SK-N-SH (cell line): ENCODE data around the gene MEOX1. TPM values are rescaled to one million over a fixed set of nuclear protein-coding genes. Genes with fewer than 3 reads are reported as not detected.
A peak's percentile ranks its signal among the peaks of the same experiment; 100 is the strongest.

Experiments used
- CTCF ChIA-PET: fragments of 300-600, 350-600 bp; formaldehyde crosslinking; extraction: SDS; loops from one replicate; lab custom pipeline; 2021; lab: Yijun Ruan, JAX
- POLR2A ChIA-PET: fragments of 350-600 bp; sonication (Branson Sonifier 250); formaldehyde crosslinking; extraction: SDS; loops from one replicate; lab custom pipeline; 2020; ENCODE audit warnings: antibody characterized with exemption, inconsistent platforms; lab: Yijun Ruan, JAX
- DNase-seq: peaks from one replicate; pipeline ENCODE4 v3.0.0; 2012
- H2AFZ ChIP-seq: fragments of 200-600 bp; sonication (generic); 2 replicates; pipeline ENCODE4 v1.8.1; 2016; ENCODE audit warnings: antibody characterized with exemption, mild to moderate bottlenecking, low read depth
- H3F3A ChIP-seq: fragments of 200-600 bp; sonication (generic); replicated peaks from 2 replicates; pipeline ENCODE3; 2016; ENCODE audit warnings: antibody characterized with exemption, mild to moderate bottlenecking; ENCODE audit not compliant: insufficient read depth
- H3K27ac ChIP-seq, 2 experiments: fragments of 200-500 bp in 1 of 2; fragments of 200-600 bp in 1 of 2; sonication (Bioruptor generic) in 1 of 2; sonication (generic), shearing (Covaris generic) in 1 of 2; 2 replicates each; pipeline versions ENCODE4 v1.5.1 to v1.6.1; 2014 to 2016; ENCODE audit warnings: low read depth in 2 of 2, inconsistent platforms in 1 of 2, low read length in 1 of 2, mild to moderate bottlenecking in 1 of 2, mixed read lengths in 1 of 2
- H3K27me3 ChIP-seq: fragments of 200-600 bp; sonication (generic), shearing (Covaris generic); 2 replicates; pipeline ENCODE4 v1.6.1; 2016; ENCODE audit warnings: mixed run types; ENCODE audit not compliant: insufficient read depth
- H3K36me3 ChIP-seq, 2 experiments: fragments of 200-500 bp in 1 of 2; fragments of 200-600 bp in 1 of 2; sonication (Bioruptor generic) in 1 of 2; sonication (generic) in 1 of 2; replicated peaks in 1 of 2; 2 replicates each; pipeline versions ENCODE3 to v1.5.1; 2014 to 2016; ENCODE audit warnings: low read length in 1 of 2, mild to moderate bottlenecking in 1 of 2; ENCODE audit not compliant: insufficient read depth in 2 of 2, control insufficient read depth in 1 of 2
- H3K4me1 ChIP-seq, 2 experiments: fragments of 200-500 bp in 1 of 2; fragments of 200-600 bp in 1 of 2; sonication (Bioruptor generic) in 1 of 2; sonication (generic), shearing (Covaris generic) in 1 of 2; 2 replicates each; pipeline versions ENCODE4 v1.5.1 to v1.6.1; 2014 to 2016; ENCODE audit warnings: low read depth in 1 of 2, low read length in 1 of 2, mixed run types in 1 of 2; ENCODE audit not compliant: insufficient read depth in 2 of 2, control insufficient read depth in 1 of 2
- H3K4me2 ChIP-seq: fragments of 200-600 bp; sonication (generic), shearing (Covaris generic); 2 replicates; pipeline ENCODE4 v1.6.1; 2017; ENCODE audit warnings: mixed run types
- H3K4me3 ChIP-seq, 2 experiments: fragments of 200-500 bp in 1 of 2; fragments of 200-600 bp in 1 of 2; sonication (Bioruptor generic) in 1 of 2; sonication (generic), shearing (Covaris generic) in 1 of 2; 2 replicates each; pipeline versions ENCODE4 v1.5.1 to v1.8.1; 2014 to 2016; ENCODE audit warnings: low read depth in 2 of 2, inconsistent platforms in 1 of 2, low read length in 1 of 2, mild to moderate bottlenecking in 1 of 2, mixed read lengths in 1 of 2, moderate library complexity in 1 of 2
- H3K79me2 ChIP-seq: fragments of 200-600 bp; sonication (generic); 2 replicates; pipeline ENCODE4 v1.8.1; 2017; ENCODE audit warnings: mild to moderate bottlenecking; ENCODE audit not compliant: insufficient read depth
- H3K9ac ChIP-seq: fragments of 200-600 bp; sonication (generic); 2 replicates; pipeline ENCODE4 v1.6.1; 2017; ENCODE audit warnings: mixed run types
- H3K9me2 ChIP-seq: fragments of 200-600 bp; sonication (generic); 2 replicates; pipeline ENCODE4 v1.6.1; 2017; ENCODE audit warnings: mixed run types
- H3K9me3 ChIP-seq: fragments of 200-600 bp; sonication (generic); 2 replicates; pipeline ENCODE4 v1.6.1; 2017; ENCODE audit warnings: mixed run types, mild to moderate bottlenecking, moderate library complexity
- H4K20me1 ChIP-seq: fragments of 200-600 bp; sonication (generic); 2 replicates; pipeline ENCODE4 v1.6.1; 2017; ENCODE audit warnings: mild to moderate bottlenecking, mixed run types; ENCODE audit not compliant: insufficient read depth
- CTCF ChIP-seq: fragments of 200-600 bp; sonication (generic); IDR thresholded peaks from 2 replicates; pipeline ENCODE4 v1.6.1; 2017; ENCODE audit warnings: antibody characterized with exemption, mild to moderate bottlenecking, moderate library complexity
- EP300 ChIP-seq, 2 experiments: IDR thresholded peaks; 2 replicates each; pipeline versions ENCODE4 v1.4.0 to v1.6.1; 2012; ENCODE audit warnings: borderline replicate concordance in 1 of 2, low read depth in 1 of 2, low read length in 1 of 2
- GABPA ChIP-seq: IDR thresholded peaks from 2 replicates; pipeline ENCODE4 v1.4.0; 2012; ENCODE audit warnings: low read depth, mild to moderate bottlenecking
- IRF3 ChIP-seq: fragments of 150-350 bp; IDR thresholded peaks from 2 replicates; pipeline ENCODE4 v1.6.1; 2016; ENCODE audit warnings: mild to moderate bottlenecking, low read depth, low read length
- NFIC ChIP-seq: IDR thresholded peaks from 2 replicates; pipeline ENCODE4 v1.4.0; 2012; ENCODE audit warnings: borderline replicate concordance
- PBX3 ChIP-seq: IDR thresholded peaks from 2 replicates; pipeline ENCODE4; 2012
- REST ChIP-seq: IDR thresholded peaks from 2 replicates; pipeline ENCODE4 v1.6.1; 2012; ENCODE audit warnings: mild to moderate bottlenecking, low read depth, low read length, moderate library complexity
- RXRA ChIP-seq: IDR thresholded peaks from 2 replicates; pipeline ENCODE4 v1.4.0; 2012; ENCODE audit warnings: low read depth, mild to moderate bottlenecking, borderline replicate concordance
- TAF1 ChIP-seq: IDR thresholded peaks from 2 replicates; pipeline ENCODE4 v1.6.1; 2012; ENCODE audit warnings: low read depth, mild to moderate bottlenecking, low read length, moderate library complexity, borderline replicate concordance
- TEAD4 ChIP-seq: IDR thresholded peaks from 2 replicates; pipeline ENCODE4 v1.4.0; 2012; ENCODE audit warnings: mild to moderate bottlenecking, borderline replicate concordance; ENCODE audit not compliant: insufficient read depth
- WGBS: methylation state at CpG from one replicate; pipeline ENCODE4 v1.1.6; 2017; ENCODE audit warnings: low lambda C conversion rate; 5-methylcytosine and 5-hydroxymethylcytosine counted together
- polyA plus RNA-seq, 3 experiments: library from polyadenylated mRNA; depleted of rRNA; stranded (reverse); fragments of >200 nt; gene quantifications; 2 replicates each; pipeline ENCODE4 v1.2.3, GENCODE V29; 2012

MEOX1 gene
- polyA plus RNA-seq, 1 of the 3 experiments (the other 2 are of a cell fraction) = 0.05 TPM

- TF ChIP-seq GABPA (no peak), TEAD4 (no peak)
- Histone ChIP-seq H3F3A (peaks cover 3% of the 10 kb centered on the region), H3K9me2 (no peaks in the 10 kb centered on the region), H3K4me2 (no peak overlapping the region), H3K79me2 (no peaks in the 10 kb centered on the region), H2AFZ (no peak overlapping the region), H3K27ac (no peak overlapping the region), H3K4me1 (peaks cover 5 to 7% of the 10 kb centered on the region in 2 experiments; a peak in 2 of 4 replicates), H3K36me3 (no peaks in the 10 kb centered on the region), H3K9me3 (no peaks in the 10 kb centered on the region), H3K27me3 (no peaks in the 10 kb centered on the region), H3K4me3 (no peak overlapping the region), H4K20me1 (no peaks in the 10 kb centered on the region), H3K9ac (no peak overlapping the region)
- ChIA-PET POLR2A (no interaction called here), CTCF (interaction anchor here (1.0 to 9.3 kb wide), 3 partner anchors 11 to 122 kb away, joined by 3 to 123 read pairs (median 3); no protein-coding TSS in a partner anchor)
- 88% methylated on average over 7 of the region's 7 CpGs for WGBS
- DNase-seq = no peak
Observed at GRCh38 chr17:43698678-43699437, 37.1 kb upstream of the MEOX1 start.

- CTCF ChIA-PET = interaction anchor here (9.3 kb wide), 1 partner anchor 12 kb away, joined by 123 read pairs; no protein-coding TSS in a partner anchor
- H3K79me2 ChIP-seq = no peaks in the 10 kb centered on the region
- H4K20me1 ChIP-seq = no peaks in the 10 kb centered on the region
- 98% methylated on average over 10 of the region's 10 CpGs for WGBS
- H2AFZ ChIP-seq = no peak overlapping the region
- no peak overlapping the region for H3K4me2 ChIP-seq
- no peaks in the 10 kb centered on the region for H3K9me3 ChIP-seq
- H3K4me3 ChIP-seq = no peak overlapping the region
- no peak for DNase-seq
- H3K4me1 ChIP-seq = peaks cover 5 to 7% of the 10 kb centered on the region in 2 experiments; a peak in 2 of 4 replicates
- H3F3A ChIP-seq = peaks cover 3% of the 10 kb centered on the region
- no peaks in the 10 kb centered on the region for H3K9me2 ChIP-seq
- no peak overlapping the region for H3K9ac ChIP-seq
- H3K36me3 ChIP-seq = no peaks in the 10 kb centered on the region
- POLR2A ChIA-PET = no interaction called here
- no peak overlapping the region for H3K27ac ChIP-seq
- H3K27me3 ChIP-seq = no peaks in the 10 kb centered on the region
- TF ChIP-seq TAF1 = no peak
- 0 out of 2 replicates have a peak, but pooled peaks have one; percentile 45 for TF ChIP-seq REST
Observed at GRCh38 chr17:43697937-43698336, 36.2 kb upstream of the MEOX1 start.

- Histone ChIP-seq H3K27ac (peak overlapping the region; percentile 9 to 35; a peak in 1 of 4 replicates), H2AFZ (0 out of 2 replicates have a peak overlapping the region, but pooled peaks have one; percentile 4), H3K9me2 (no peaks in the 10 kb centered on the region), H3K4me3 (no peak overlapping the region), H3K4me1 (peaks cover 5 to 7% of the 10 kb centered on the region in 2 experiments; a peak in 2 of 4 replicates), H3K79me2 (no peaks in the 10 kb centered on the region), H4K20me1 (no peaks in the 10 kb centered on the region), H3K4me2 (peak overlapping the region; percentile 9; the same call in 1 of the 2 replicates), H3K9ac (no peak overlapping the region), H3K36me3 (no peaks in the 10 kb centered on the region), H3K27me3 (no peaks in the 10 kb centered on the region), H3K9me3 (no peaks in the 10 kb centered on the region), H3F3A (peaks cover 3% of the 10 kb centered on the region)
- WGBS = 79% methylated on average over 2 of the region's 2 CpGs
- ChIA-PET POLR2A (no interaction called here), CTCF (interaction anchor here (4.1 to 9.3 kb wide), 2 partner anchors 13 to 26 kb away, joined by 32 to 123 read pairs; no protein-coding TSS in a partner anchor)
- no peak for DNase-seq
- TF ChIP-seq PBX3 (no peak), NFIC (no peak), IRF3 (no peak), RXRA (no peak), CTCF (no peak), EP300 (IDR thresholded peaks at IDR 0.05; ENCODE audit: borderline replicate concordance in 1 of 2, low read depth in 1 of 2, low read length in 1 of 2) (no peak)
Observed at GRCh38 chr17:43696891-43697290, 35.2 kb upstream of the MEOX1 start.
